Activated B cell treated with CpG ODN at 0.5 μM for 24 hours (primary cell): Measurements from ENCODE around the gene MTFR2. TPM values are rescaled to one million over a fixed set of nuclear protein-coding genes. Genes with fewer than 3 reads are reported as not detected.

Experiments used
- ATAC-seq: fragments of 200-7000 bp; cut with Tn5 transposase; one replicate; pipeline ENCODE4 v1.10.0; 2021; ENCODE audit warnings: low read depth, mild to moderate bottlenecking, moderate library complexity
- CTCF ChIA-PET: fragments of 350-600 bp; sonication (Branson Sonifier 250); formaldehyde crosslinking; loops from one replicate; lab custom pipeline; 2021; ENCODE audit warnings: antibody characterized with exemption; lab: Charles Lee
- POLR2A ChIA-PET: fragments of 350-600 bp; sonication (Branson Sonifier 250); formaldehyde crosslinking; loops from one replicate; lab custom pipeline; 2021; ENCODE audit warnings: antibody characterized with exemption; lab: Charles Lee
- DNase-seq: peaks from one replicate; pipeline ENCODE4 v3.0.0; 2022
- H3K27ac Mint-ChIP-seq: one replicate; pipeline ENCODE4 v1.8.0; 2020; ENCODE audit warnings: mixed read lengths
- H3K27me3 Mint-ChIP-seq: one replicate; pipeline ENCODE4 v1.8.0; 2021; ENCODE audit warnings: mixed read lengths
- H3K36me3 Mint-ChIP-seq: one replicate; pipeline ENCODE4 v1.8.0; 2021; ENCODE audit warnings: low read depth, mixed read lengths
- H3K4me1 Mint-ChIP-seq: one replicate; pipeline ENCODE4 v1.8.0; 2021; ENCODE audit warnings: mixed read lengths
- H3K4me3 Mint-ChIP-seq: one replicate; pipeline ENCODE4 v1.8.0; 2020; ENCODE audit warnings: mild to moderate bottlenecking, mixed read lengths
- H3K9me3 Mint-ChIP-seq: one replicate; pipeline ENCODE4 v1.8.0; 2020; ENCODE audit warnings: mixed read lengths
- CTCF ChIP-seq: fragments of 200-600 bp; IDR thresholded peaks from one replicate; pipeline ENCODE4 v1.8.0; 2022; ENCODE audit warnings: antibody characterized with exemption, mild to moderate bottlenecking
- intact Hi-C: fragments of 100-400 bp; cut with micrococcal nuclease; formaldehyde crosslinking; loops from one replicate; pipeline ENCODE4 v1.15.1; 2024
- total RNA-seq: library from RNA; stranded (reverse); gene quantifications from 2 replicates; pipeline ENCODE4 v1.2.3, GENCODE V29; 2022

MTFR2 gene
- total RNA-seq, 1 donor from 2014 or later: 3.5 TPM

- ChIA-PET CTCF (no interaction called here), POLR2A (no interaction called here)
- TF ChIP-seq CTCF: no peak
- Mint-ChIP-seq H3K27ac (no peak overlapping the region), H3K4me3 (no peak overlapping the region), H3K4me1 (peaks cover 5% of the 10 kb centered on the region), H3K9me3 (no peaks in the 10 kb centered on the region), H3K36me3 (peaks cover 3% of the 10 kb centered on the region), H3K27me3 (no peaks in the 10 kb centered on the region)
- ATAC-seq: no peak
- intact Hi-C loops: no loop called here
- no peak for DNase-seq
These were observed 6.0 kb downstream of the MTFR2 start for GRCh38 chr6:136244061-136244616.

GRCh38 chr6:136236466-136237293 is 13.4 kb downstream of the MTFR2 start:
- Mint-ChIP-seq H3K9me3 (no peaks in the 10 kb centered on the region), H3K36me3 (peaks cover 3% of the 10 kb centered on the region), H3K4me3 (no peak overlapping the region), H3K27ac (no peak overlapping the region), H3K4me1 (no peaks in the 10 kb centered on the region), H3K27me3 (no peaks in the 10 kb centered on the region)
- DNase-seq (no peak), ATAC-seq (no peak)
- TF ChIP-seq CTCF: no peak
- CTCF ChIA-PET: interaction anchor here (0.9 to 2.5 kb wide), 2 partner anchors 10 to 701 kb away, joined by 3 to 11 read pairs; no protein-coding TSS in a partner anchor
- intact Hi-C loops: no loop called here
- POLR2A ChIA-PET: interaction anchor here (0.6 kb wide), 1 partner anchor 737 kb away, joined by 4 read pairs; no protein-coding TSS in a partner anchor

GRCh38 chr6:136235233-136235564 is 14.9 kb downstream of the MTFR2 start:
- ChIA-PET CTCF (interaction anchor here (0.9 to 2.5 kb wide), 2 partner anchors 9 kb away, joined by 3 to 11 read pairs; no protein-coding TSS in a partner anchor), POLR2A (interaction anchor here (0.7 kb wide), 1 partner anchor 863 kb away, joined by 3 read pairs; no protein-coding TSS in a partner anchor)
- intact Hi-C loops: no loop called here
- DNase-seq: no peak
- H3K27me3 Mint-ChIP-seq: no peaks in the 10 kb centered on the region
- no peak overlapping the region for H3K27ac Mint-ChIP-seq
- H3K4me1 Mint-ChIP-seq: no peaks in the 10 kb centered on the region
- no peak for ATAC-seq
- TF ChIP-seq CTCF: no peak
- peaks cover 3% of the 10 kb centered on the region for H3K36me3 Mint-ChIP-seq
- no peaks in the 10 kb centered on the region for H3K9me3 Mint-ChIP-seq
- no peak overlapping the region for H3K4me3 Mint-ChIP-seq

GRCh38 chr6:136232701-136233100 is 17.4 kb downstream of the MTFR2 start:
- no peak for TF ChIP-seq CTCF
- Mint-ChIP-seq H3K4me3 (no peak overlapping the region), H3K27ac (no peak overlapping the region), H3K27me3 (no peaks in the 10 kb centered on the region), H3K4me1 (peaks cover 7% of the 10 kb centered on the region), H3K9me3 (no peaks in the 10 kb centered on the region), H3K36me3 (no peaks in the 10 kb centered on the region)
- ATAC-seq (no peak), DNase-seq (no peak)
- intact Hi-C loops: no loop called here
- CTCF ChIA-PET: no interaction called here
- POLR2A ChIA-PET: interaction anchor here (1.4 kb wide), 1 partner anchor 57 kb away, joined by 3 read pairs; the partner anchor contains the start of gene BCLAF1

- ChIA-PET CTCF (no interaction called here), POLR2A (no interaction called here)
- Mint-ChIP-seq H3K9me3 (no peaks in the 10 kb centered on the region), H3K36me3 (no peaks in the 10 kb centered on the region), H3K4me3 (no peak overlapping the region), H3K27me3 (no peaks in the 10 kb centered on the region), H3K27ac (no peak overlapping the region), H3K4me1 (peaks cover 16% of the 10 kb centered on the region)
- DNase-seq: no peak
- ATAC-seq: no peak
- TF ChIP-seq CTCF: no peak
- intact Hi-C loops: no loop called here
These were observed 19.8 kb downstream of the MTFR2 start for GRCh38 chr6:136230219-136230853.
